OCI-LY1 (cell line): Measurements from ENCODE around the gene NIBAN1.

Experiments
- H2AFZ ChIP-seq: fragments of 200-600 bp; sonication (generic), shearing (Covaris generic); 2 replicates; pipeline ENCODE4 v1.6.0; 2014; ENCODE audit warnings: antibody characterized with exemption, mild to moderate bottlenecking, low read length
- H3F3A ChIP-seq: fragments of 200-600 bp; sonication (generic), shearing (Covaris generic); 2 replicates; pipeline ENCODE4 v1.6.0; 2014; ENCODE audit warnings: mild to moderate bottlenecking, antibody characterized with exemption, low read length, moderate library complexity; ENCODE audit not compliant: insufficient read depth
- H3K27ac ChIP-seq: fragments of 200-600 bp; sonication (generic); 2 replicates; pipeline ENCODE4 v1.5.1; 2014; ENCODE audit warnings: low read length, mixed run types, mild to moderate bottlenecking, low read depth; ENCODE audit not compliant: poor library complexity, severe bottlenecking
- H3K27me3 ChIP-seq: fragments of 200-600 bp; sonication (generic); 2 replicates; pipeline ENCODE4 v1.6.0; 2014; ENCODE audit warnings: antibody characterized with exemption, mild to moderate bottlenecking, low read length, moderate library complexity; ENCODE audit not compliant: insufficient read depth
- H3K36me3 ChIP-seq: fragments of 200-600 bp; sonication (generic); 2 replicates; pipeline ENCODE4 v1.6.1; 2014; ENCODE audit warnings: mild to moderate bottlenecking, antibody characterized with exemption, low read length, moderate library complexity, mixed read lengths; ENCODE audit not compliant: insufficient read depth
- H3K4me1 ChIP-seq: fragments of 200-600 bp; sonication (generic); 2 replicates; pipeline ENCODE4 v1.5.1; 2014; ENCODE audit warnings: mild to moderate bottlenecking, low read length, moderate library complexity; ENCODE audit not compliant: insufficient read depth, severe bottlenecking
- H3K4me2 ChIP-seq: fragments of 200-600 bp; sonication (generic), shearing (Covaris generic); 2 replicates; pipeline ENCODE4 v1.6.1; 2014; ENCODE audit warnings: low read length
- H3K4me3 ChIP-seq: fragments of 200-600 bp; sonication (generic); 2 replicates; pipeline ENCODE4 v1.5.1; 2014; ENCODE audit warnings: low read length, low read depth, mild to moderate bottlenecking, mixed read lengths; ENCODE audit not compliant: poor library complexity, severe bottlenecking
- H3K79me2 ChIP-seq: fragments of 200-600 bp; shearing (Covaris generic); 2 replicates; pipeline ENCODE4 v1.6.1; 2016; ENCODE audit warnings: mixed run types, low read length, mixed read lengths; ENCODE audit not compliant: insufficient read depth
- H3K9ac ChIP-seq: fragments of 200-600 bp; sonication (generic), shearing (Covaris generic); 2 replicates; pipeline ENCODE4 v1.6.1; 2014; ENCODE audit warnings: mild to moderate bottlenecking, low read length, mixed read lengths
- H3K9me2 ChIP-seq: fragments of 200-600 bp; sonication (generic), shearing (Covaris generic); 2 replicates; pipeline ENCODE4 v1.6.1; 2014; ENCODE audit warnings: low read depth, mild to moderate bottlenecking, low read length, mixed read lengths
- H3K9me3 ChIP-seq: fragments of 200-600 bp; shearing (Covaris generic); 2 replicates; pipeline ENCODE4 v1.6.1; 2014; ENCODE audit warnings: low read length, mixed read lengths
- H4K20me1 ChIP-seq: fragments of 200-600 bp; sonication (generic), shearing (Covaris generic); 2 replicates; pipeline ENCODE4 v1.6.0; 2016; ENCODE audit warnings: mild to moderate bottlenecking, low read length; ENCODE audit not compliant: insufficient read depth
- EZH2 ChIP-seq: fragments of 200-600 bp; sonication (generic), shearing (Covaris generic); IDR thresholded peaks from 2 replicates; pipeline ENCODE4 v1.8.0; 2017; ENCODE audit warnings: borderline replicate concordance, mixed run types, mild to moderate bottlenecking, antibody characterized with exemption, low read length, moderate library complexity, mixed read lengths
- TF ChIP-seq, protein P1 (sequence below): fragments of 200-600 bp; sonication (generic), shearing (Covaris generic); IDR thresholded peaks from 2 replicates; pipeline ENCODE4 v1.5.1; 2017; ENCODE audit warnings: mild to moderate bottlenecking, antibody characterized with exemption, low read length, moderate library complexity, mixed read lengths

The NIBAN1 gene

DNA sequence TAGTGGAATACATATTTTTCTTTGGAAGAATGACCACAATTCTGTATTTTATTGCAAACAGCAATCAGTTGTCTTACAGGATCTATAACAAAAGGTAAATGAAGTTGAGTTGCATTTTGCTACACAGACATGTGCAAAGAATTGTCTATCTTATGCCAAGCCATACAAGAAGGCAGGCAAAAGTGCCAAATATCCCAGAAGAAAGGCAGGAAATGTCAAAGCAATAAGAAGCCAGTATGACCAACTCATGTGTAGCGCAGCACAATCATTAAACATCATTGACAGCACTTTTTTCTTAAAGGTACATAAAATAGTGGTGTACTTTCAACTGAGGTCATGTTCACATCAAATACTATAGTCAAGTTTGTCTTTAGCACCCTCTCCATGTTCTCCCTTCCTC is 42.7 kb downstream of the NIBAN1 start:
- Histone ChIP-seq H3K79me2 (no peaks in the 10 kb centered on the region), H3K4me2 (no peak overlapping the region), H3F3A (no peaks in the 10 kb centered on the region)

DNA sequence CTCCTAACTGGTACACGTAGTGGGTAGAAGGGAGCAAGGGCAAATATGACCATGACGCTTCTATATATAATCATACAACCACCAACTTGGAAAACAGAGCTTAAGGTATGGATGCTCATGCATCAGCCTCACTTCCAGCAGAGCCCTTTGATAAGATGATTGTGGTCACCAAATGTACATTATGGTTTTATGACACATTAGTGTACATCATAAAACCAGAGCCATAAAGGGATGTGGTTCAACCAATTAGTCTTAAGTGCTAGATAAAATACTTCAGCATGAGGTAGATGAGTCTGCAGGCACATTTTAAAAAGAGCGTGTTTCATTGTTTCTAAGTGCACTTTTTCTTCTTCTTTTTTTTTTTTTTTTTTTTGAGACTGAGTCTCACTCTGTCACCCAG is 43.7 kb downstream of the NIBAN1 start:
- Histone ChIP-seq H3K79me2 (no peaks in the 10 kb centered on the region), H3K9me3 (no peaks in the 10 kb centered on the region), H3K9ac (no peak overlapping the region), H3K27ac (no peak overlapping the region), H3K27me3 (no peaks in the 10 kb centered on the region), H3K4me2 (no peak overlapping the region), H3K4me3 (no peak overlapping the region), H2AFZ (no peak overlapping the region), H3K9me2 (no peaks in the 10 kb centered on the region), H4K20me1 (no peaks in the 10 kb centered on the region), H3K36me3 (no peaks in the 10 kb centered on the region), H3K4me1 (no peaks in the 10 kb centered on the region), H3F3A (no peaks in the 10 kb centered on the region)
- no peak for TF ChIP-seq EZH2
- TF ChIP-seq, protein P1, sequence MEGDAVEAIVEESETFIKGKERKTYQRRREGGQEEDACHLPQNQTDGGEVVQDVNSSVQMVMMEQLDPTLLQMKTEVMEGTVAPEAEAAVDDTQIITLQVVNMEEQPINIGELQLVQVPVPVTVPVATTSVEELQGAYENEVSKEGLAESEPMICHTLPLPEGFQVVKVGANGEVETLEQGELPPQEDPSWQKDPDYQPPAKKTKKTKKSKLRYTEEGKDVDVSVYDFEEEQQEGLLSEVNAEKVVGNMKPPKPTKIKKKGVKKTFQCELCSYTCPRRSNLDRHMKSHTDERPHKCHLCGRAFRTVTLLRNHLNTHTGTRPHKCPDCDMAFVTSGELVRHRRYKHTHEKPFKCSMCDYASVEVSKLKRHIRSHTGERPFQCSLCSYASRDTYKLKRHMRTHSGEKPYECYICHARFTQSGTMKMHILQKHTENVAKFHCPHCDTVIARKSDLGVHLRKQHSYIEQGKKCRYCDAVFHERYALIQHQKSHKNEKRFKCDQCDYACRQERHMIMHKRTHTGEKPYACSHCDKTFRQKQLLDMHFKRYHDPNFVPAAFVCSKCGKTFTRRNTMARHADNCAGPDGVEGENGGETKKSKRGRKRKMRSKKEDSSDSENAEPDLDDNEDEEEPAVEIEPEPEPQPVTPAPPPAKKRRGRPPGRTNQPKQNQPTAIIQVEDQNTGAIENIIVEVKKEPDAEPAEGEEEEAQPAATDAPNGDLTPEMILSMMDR = no peak

More for the DNA sequence above, 42.7 kb downstream of the NIBAN1 start:
- H3K36me3 ChIP-seq = no peaks in the 10 kb centered on the region
- no peak overlapping the region for H2AFZ ChIP-seq
- H3K9me2 ChIP-seq = no peaks in the 10 kb centered on the region
- H3K9me3 ChIP-seq = no peaks in the 10 kb centered on the region
- H3K27ac ChIP-seq = no peak overlapping the region
- no peaks in the 10 kb centered on the region for H3K4me1 ChIP-seq
- no peaks in the 10 kb centered on the region for H4K20me1 ChIP-seq
- H3K4me3 ChIP-seq = no peak overlapping the region
- no peaks in the 10 kb centered on the region for H3K27me3 ChIP-seq
- no peak for TF ChIP-seq EZH2
- TF ChIP-seq, protein P1 = no peak
- no peak overlapping the region for H3K9ac ChIP-seq

DNA sequence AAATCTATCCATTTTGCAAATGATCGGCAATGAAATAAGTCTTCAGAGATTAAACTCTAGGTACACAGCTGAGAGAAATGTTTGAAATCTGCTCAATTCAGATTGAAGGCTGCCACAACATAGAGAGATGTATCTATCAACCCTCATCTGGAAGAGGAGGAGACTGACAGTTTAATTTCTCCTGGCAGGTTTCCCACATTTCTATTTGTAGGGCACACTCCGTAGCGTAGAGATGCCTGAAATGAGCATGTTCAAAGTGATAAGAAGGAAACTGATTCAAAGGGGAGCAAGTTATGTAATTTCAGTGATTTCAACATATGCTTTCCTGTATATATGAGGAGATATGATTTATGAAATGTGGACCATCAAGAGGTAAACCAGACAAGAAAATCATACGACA is 44.1 kb downstream of the NIBAN1 start:
- no peak overlapping the region for H3K4me2 ChIP-seq

More for the DNA sequence above, 44.1 kb downstream of the NIBAN1 start:
- no peak overlapping the region for H3K4me3 ChIP-seq
- no peaks in the 10 kb centered on the region for H3K9me3 ChIP-seq
- H3K27me3 ChIP-seq = no peaks in the 10 kb centered on the region
- no peaks in the 10 kb centered on the region for H3F3A ChIP-seq
- H3K36me3 ChIP-seq = no peaks in the 10 kb centered on the region
- H3K4me1 ChIP-seq = no peaks in the 10 kb centered on the region
- TF ChIP-seq, protein P1 = no peak
- no peak for TF ChIP-seq EZH2
- H2AFZ ChIP-seq = no peak overlapping the region
- H3K27ac ChIP-seq = no peak overlapping the region
- H3K9ac ChIP-seq = no peak overlapping the region
- H3K9me2 ChIP-seq = no peaks in the 10 kb centered on the region
- no peaks in the 10 kb centered on the region for H4K20me1 ChIP-seq
- H3K79me2 ChIP-seq = no peaks in the 10 kb centered on the region
